GM12872 (cell line): ENCODE data around the gene SRRM5.

Experiments
- TF ChIP-seq, protein P1 (sequence below): IDR thresholded peaks from 3 replicates; pipeline ENCODE4 v1.5.1; 2011; ENCODE audit warnings: low read depth, mild to moderate bottlenecking, low read length, moderate library complexity; ENCODE audit not compliant: insufficient read depth

SRRM5 gene

DNA sequence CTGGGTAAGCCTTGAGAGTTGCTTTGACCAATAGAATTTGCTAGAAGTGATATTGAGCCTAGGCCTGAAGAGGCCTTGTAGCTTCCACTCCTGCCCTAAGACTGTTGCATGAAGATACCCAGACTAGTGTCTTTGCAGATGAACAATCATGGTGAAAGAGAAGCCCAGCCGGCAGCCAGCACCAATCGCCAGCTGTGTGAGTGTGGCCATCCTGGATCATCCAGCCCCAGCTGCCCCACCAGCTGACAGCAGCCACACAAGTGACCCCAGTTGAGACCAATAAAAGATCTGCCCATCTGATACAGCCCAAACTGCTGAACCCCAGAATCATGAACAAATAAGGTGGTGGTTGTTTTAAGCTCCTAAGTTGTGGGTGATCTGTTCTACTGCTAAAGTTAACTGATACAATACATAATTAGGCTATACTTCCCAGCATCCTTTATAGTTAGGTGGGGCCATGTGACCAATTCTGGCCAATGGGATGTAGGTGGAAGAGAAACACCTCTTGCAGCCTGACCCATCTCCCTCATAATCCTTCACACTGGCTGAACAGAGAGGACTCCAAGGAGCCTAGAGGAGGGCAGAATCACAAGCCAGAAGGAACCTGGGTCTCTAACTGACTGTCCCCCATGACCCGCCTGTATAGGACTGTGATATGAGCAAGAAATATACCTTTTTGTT is 16.9 kb downstream of the SRRM5 start:
- TF ChIP-seq, protein P1, sequence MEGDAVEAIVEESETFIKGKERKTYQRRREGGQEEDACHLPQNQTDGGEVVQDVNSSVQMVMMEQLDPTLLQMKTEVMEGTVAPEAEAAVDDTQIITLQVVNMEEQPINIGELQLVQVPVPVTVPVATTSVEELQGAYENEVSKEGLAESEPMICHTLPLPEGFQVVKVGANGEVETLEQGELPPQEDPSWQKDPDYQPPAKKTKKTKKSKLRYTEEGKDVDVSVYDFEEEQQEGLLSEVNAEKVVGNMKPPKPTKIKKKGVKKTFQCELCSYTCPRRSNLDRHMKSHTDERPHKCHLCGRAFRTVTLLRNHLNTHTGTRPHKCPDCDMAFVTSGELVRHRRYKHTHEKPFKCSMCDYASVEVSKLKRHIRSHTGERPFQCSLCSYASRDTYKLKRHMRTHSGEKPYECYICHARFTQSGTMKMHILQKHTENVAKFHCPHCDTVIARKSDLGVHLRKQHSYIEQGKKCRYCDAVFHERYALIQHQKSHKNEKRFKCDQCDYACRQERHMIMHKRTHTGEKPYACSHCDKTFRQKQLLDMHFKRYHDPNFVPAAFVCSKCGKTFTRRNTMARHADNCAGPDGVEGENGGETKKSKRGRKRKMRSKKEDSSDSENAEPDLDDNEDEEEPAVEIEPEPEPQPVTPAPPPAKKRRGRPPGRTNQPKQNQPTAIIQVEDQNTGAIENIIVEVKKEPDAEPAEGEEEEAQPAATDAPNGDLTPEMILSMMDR = no peak

DNA sequence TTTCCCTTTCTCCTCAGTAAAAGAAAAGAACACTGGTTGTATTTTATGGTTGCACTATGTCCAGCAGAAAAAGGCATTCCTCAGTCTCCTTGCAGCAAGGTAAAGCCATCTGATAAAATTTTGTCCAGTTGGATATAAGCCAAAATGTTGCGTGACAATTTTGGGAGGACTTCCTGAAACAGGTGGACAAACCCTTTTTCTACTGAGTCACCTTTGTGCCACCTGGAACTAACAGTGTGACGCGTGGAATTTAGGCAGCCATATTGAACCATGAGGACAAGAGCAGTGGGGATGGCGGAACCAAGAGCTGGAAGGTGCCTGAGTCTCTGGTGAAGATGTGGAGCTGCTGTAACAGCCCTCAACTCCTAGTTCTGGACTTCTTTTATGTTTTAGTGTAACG is 19.6 kb downstream of the SRRM5 start:
- TF ChIP-seq, protein P1 = no peak

DNA sequence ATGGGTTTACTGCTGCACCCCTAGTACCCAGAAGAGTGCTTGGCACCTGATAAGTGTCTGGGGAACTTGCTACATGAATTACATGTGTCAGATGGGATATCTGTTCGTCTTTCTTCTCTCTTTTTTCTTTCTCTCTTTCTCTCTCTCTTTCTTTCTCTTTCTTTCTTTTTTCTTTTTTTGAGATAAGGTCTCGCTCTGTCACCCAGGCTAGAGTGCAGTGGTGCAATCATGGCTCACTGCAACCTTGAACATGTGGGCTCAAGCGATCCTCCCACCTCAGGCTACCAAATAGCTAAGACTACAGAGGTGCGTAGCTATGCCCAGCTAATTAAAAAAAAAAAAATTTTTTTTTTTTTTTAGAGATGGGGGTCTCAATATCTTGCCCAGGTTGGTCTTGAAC is 21.6 kb downstream of the SRRM5 start:
- TF ChIP-seq, protein P1 = no peak

DNA sequence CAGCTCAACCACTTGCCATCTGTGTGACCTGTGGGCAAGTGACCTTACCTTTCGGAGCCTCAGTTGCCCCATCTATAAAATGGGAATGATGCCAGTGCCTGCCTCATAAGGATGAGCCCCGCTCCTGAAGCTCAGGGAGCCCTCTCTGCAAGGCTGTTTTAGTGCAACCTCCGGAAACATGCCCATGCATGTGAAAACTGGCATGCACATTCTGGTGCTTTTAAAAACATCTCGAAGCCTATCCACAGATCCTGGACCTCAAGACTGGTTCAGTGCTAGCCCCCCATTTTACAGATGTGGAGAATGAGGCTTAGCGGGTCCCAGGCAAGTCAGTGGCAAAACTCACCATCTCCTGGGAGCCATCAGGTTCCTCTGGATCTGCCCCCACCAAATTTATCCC is 22.2 kb downstream of the SRRM5 start:
- TF ChIP-seq, protein P1 = no peak

DNA sequence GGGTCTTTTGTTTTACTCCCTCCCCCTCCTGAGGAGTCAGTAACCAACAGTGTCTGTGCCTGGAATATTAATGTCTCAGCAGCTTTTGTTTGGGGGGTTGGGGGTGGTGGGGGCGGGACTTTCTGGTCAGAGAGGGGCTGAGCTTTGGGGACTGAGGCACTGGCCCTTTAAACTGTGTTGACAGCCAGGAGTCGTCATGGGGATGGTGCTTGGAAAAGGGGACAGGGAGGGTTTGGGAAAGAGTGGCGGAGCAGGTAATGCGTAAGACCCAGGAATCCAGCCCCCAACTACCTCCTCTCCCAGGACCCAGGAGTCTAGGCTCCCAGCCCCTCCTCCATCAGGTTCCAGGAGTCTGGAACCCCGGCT is 22.6 kb downstream of the SRRM5 start:
- TF ChIP-seq, protein P1 = no peak

DNA sequence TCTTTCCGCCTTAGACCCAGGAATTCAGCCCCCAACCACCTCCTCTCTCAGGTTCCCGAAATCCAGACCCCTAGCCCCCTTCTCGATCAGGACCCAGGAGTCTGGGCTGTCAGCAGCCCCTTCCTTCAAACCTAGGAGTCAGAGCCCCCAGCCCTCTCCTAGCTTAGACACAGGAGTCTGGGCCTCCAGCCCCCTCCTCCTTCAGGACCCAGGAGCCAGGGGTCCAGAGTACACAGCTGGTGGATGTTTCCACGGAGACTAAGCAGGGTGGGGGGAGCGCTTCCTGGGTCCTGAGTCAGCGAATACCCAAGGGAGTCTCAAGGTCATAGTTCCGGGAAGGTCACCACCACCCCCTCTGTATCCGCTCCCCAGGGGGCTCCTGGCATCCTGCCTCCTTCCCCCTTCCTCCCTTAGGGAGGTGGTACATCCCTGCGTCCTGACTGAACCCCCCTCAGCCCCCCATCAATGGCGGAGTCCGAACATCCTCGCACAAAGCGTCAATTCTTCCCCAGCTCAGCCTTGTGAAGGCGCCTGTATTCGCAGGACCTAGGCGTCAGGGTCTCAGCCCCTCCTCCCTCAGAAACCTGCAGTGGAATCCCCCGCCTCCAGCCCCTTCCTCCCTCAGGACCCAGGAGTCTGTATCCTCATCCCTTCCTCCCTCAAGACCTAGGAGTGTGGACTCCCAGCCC is 23.1 kb downstream of the SRRM5 start:
- TF ChIP-seq, protein P1 = no peak

DNA sequence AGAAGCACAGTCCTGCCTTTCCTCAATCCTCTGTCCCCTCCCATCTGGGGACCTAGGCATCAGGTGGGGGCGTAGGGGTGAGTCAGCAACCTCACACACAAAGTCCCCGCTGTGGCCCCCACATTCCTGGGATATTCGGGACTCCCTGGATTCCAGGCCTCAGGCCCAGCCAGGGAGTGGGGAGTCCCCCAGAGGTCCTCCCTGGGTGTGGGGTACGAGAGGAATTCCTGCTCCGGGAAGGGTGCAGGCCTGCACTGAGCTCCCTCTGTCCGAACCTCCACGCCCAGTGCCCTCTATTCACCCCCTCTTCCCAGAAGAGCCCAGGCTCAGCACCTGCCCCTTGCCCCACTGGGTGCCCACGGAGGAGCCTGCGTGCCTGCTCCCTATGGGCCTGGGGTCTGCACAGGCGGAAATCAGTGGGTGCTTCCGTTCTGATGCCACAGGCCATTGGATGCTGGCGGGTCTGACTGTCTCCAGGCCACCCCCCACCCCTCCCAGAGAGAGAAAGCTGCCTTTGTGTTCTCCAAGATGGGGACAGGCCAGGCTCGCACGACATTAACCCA is 24.3 kb downstream of the SRRM5 start:
- TF ChIP-seq, protein P1 = no peak
